Cerebellar cortex (tissue), 1 donor: Measurements from ENCODE around the gene SH3RF2.
"Not testable (repeated sequence)": the region's sequence is repeated elsewhere in the genome, so short reads cannot be mapped to it uniquely, and the experiment has no call there.

Experiments
- DNase-seq: peaks from one replicate; pipeline ENCODE4 v3.0.0-alpha.2; 2015; ENCODE audit warnings: low spot score

SH3RF2 gene

GRCh38 chr5:145980259-145980658, 43.9 kb downstream of the SH3RF2 start:
- no peak for DNase-seq

GRCh38 chr5:145980718-145981117, 44.3 kb downstream of the SH3RF2 start:
- DNase-seq: no peak

- DNase-seq: no peak
These were observed 45.5 kb downstream of the SH3RF2 start for GRCh38 chr5:145981589-145982571.

DNA sequence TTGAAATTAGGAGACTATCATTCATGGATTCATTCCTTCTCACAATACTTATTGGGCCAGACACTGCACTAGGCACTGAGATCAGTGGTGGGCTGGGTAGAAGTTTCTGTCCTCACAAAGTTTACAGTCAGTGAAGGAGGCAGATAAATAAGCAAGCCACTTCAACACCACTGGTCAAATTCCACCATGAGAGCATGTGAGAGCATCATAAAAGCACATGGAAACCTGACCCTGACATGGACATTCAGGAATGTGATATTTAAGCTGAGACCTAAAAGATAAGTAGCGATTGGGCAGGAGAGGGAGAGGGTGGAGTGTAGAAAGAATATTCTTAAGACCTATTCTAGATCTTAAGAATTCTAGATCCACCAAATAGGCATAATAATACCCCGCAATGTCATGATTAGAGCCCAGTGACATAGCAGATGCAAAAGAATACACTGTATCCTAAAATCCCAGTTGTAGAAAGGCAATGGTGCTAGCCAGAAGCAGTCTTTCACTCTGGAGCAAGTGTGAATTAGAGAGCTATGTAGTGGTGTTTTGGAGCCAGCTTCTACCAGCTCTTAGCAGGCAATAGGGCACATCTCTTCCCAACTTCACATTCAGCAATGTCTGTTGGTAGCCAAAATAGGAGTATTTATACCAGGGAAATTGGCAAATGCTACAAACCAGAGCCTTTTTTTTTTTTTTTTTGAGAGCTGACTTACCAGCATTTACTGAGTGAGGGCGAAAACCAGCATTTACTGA, 46.4 kb downstream of the SH3RF2 start:
- no peak for DNase-seq

DNA sequence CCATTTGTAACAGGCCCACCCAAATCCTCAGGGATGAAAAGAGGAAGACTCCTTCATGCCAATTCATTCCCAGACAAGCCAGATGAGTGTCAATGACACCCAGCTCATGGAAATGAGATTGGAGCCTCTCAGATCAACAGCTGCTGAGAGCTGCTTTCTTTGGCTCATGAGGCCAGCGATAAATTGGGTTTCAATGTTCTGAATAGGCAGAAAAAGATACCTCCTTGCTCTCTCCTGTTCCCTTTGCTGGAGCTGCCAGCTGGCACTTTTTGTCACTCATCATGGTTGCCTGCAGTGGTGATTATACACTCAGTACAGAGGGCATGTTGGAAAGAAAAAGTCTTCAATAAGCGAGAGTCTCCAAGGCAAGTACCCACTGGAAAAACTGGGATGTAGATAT, 47.1 kb downstream of the SH3RF2 start:
- no peak for DNase-seq

- DNase-seq: no peak
These were observed 47.7 kb downstream of the SH3RF2 start for GRCh38 chr5:145984072-145984471.

- DNase-seq: no peak
These were observed 51.5 kb downstream of the SH3RF2 start for GRCh38 chr5:145987856-145988255.

DNA sequence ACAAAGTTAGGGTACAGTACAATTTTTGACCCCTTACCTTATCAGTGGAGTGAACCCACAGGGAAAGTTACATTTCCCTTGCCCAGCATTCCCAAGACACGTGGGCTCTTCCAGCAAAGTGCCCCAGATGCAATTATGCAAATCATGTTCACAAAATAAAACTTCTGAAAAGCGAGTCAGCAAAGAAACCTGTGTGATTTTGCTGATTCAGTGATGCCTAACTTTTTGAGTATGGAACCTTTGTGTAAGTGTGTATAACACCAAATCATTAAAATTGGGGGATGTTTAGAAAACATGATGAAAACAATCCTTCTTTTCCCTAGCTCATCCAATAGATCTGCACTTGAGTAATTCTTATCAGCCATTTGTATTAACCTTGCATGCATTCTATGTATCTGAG, 52.6 kb downstream of the SH3RF2 start:
- no peak for DNase-seq

GRCh38 chr5:145989428-145989827, 53.0 kb downstream of the SH3RF2 start:
- no peak for DNase-seq

- no peak for DNase-seq
These were observed 53.8 kb downstream of the SH3RF2 start for GRCh38 chr5:145990170-145990569.

- no peak for DNase-seq
These were observed 54.7 kb downstream of the SH3RF2 start for GRCh38 chr5:145991044-145991575.

GRCh38 chr5:145993538-145993937, 57.2 kb downstream of the SH3RF2 start:
- not testable (repeated sequence) for DNase-seq

- DNase-seq: no peak
These were observed 59.8 kb downstream of the SH3RF2 start for GRCh38 chr5:145996135-145996534.

DNA sequence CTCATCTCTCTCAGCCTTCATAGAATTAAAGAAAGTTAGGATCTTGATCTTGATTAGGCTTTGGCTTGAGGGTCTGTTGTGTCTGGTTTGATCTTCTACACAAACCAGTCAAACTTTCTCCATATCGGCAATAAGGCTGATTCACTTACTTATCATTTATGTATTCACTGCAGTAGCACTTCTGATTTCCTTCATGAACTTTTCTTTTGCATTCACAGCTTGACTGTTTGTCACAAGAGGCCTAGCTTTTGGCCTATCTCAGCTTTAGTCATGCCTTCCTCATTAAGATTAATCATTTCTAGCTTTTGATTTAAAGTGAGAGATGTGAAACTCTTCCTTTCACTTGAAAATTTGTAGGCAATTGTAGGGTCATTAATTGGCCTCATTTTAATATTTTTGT, 62.8 kb downstream of the SH3RF2 start:
- DNase-seq: no peak

DNA sequence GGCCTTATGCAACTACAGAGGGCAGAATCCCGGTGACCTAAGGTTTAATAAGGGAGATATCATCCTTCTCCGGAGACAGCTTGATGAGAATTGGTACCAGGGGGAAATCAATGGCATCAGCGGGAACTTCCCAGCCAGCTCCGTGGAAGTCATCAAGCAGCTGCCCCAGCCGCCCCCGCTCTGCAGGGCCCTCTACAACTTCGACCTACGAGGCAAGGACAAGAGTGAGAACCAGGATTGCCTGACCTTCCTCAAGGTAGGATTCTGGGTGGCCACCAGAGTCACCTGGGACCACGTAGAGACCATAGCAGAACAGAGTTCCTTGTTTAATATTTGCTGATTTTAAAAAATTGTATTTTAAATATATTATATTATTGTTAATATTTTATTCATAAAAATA, 63.7 kb downstream of the SH3RF2 start:
- no peak for DNase-seq

DNA sequence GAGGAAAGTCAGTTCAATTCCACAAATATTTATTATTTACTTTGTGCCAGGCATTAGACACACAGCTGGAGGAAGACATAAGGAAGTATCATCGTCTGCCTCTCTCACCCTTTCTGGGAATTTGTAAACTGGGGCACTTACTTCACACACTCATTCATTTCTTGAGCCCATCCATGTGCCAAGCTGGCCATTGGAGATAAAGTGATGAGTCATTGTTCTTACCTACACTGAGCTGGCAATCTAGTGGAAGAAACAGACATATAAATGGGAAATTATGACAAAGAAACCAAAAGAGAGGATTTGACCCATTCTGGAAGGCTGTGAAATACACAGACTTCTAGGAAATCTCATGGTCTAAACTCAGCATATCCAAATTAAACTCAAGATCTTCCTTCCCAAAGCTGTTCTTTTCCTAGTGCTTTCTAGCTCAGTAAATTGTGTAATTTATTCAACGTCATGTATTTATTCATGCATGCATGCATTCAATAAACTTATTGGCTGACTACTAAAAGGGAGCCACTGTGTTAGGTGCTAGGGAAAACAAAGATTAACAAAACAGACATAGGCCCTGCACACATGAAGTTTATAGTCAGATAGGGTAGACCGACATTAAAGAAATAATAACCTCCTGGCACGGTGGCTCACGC, 65.3 kb downstream of the SH3RF2 start:
- no peak for DNase-seq

- no peak for DNase-seq
These were observed 66.1 kb downstream of the SH3RF2 start for GRCh38 chr5:146002491-146002890.

DNA sequence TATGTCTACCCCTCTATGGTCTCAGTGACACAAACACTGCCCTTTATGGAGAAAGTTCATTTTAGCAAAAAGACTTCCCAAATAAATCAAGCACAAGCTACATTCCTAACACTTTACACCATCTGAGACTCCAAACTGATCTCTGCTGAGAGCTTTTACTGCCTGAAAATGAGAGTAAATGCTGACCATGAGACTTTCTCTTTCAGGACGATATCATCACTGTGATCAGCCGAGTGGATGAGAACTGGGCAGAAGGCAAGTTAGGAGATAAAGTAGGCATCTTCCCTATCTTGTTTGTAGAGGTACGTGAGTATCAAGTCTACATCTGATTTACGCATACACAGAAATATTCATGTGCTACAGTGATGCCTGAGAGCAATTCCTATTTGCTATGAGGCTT, 67.5 kb downstream of the SH3RF2 start:
- DNase-seq: no peak

DNA sequence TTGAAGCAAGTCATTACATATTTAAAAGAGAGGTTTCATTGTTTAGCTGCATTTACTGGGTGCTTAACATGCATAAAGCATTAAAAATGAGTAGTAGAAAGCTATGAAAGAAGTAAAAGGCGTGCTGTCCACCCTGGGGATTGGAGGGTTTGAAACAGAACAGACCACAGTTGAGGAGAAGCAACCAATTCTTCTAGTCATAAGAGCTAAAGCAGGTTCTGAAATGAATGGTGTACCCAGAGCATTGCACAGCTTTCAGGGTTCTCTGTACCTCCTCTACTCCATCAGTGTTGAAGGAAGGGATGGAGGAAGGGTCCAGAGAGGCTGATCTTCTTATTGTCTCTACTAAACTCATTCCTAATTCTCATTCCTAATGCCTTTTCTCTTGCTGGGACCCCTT, 68.9 kb downstream of the SH3RF2 start:
- no peak for DNase-seq

DNA sequence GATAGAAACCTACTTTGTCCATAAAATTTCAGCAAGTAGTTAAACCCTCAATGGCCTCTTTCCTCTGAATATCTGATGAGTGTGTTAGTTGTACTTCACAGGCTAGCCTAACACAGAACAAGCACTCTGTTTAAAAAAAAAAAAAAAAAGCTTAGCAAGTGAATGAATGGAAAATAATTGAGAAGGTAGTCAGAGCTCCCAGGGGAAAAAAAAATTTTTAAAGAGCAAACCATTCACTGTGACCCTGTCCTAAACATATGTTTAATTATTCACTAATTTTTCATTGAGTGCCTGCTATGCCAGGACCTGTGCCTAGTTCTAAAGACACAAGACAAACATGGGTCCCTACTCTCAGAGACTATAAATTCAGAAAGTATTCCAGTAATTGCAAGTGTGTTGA, 69.3 kb downstream of the SH3RF2 start:
- DNase-seq: no peak

DNA sequence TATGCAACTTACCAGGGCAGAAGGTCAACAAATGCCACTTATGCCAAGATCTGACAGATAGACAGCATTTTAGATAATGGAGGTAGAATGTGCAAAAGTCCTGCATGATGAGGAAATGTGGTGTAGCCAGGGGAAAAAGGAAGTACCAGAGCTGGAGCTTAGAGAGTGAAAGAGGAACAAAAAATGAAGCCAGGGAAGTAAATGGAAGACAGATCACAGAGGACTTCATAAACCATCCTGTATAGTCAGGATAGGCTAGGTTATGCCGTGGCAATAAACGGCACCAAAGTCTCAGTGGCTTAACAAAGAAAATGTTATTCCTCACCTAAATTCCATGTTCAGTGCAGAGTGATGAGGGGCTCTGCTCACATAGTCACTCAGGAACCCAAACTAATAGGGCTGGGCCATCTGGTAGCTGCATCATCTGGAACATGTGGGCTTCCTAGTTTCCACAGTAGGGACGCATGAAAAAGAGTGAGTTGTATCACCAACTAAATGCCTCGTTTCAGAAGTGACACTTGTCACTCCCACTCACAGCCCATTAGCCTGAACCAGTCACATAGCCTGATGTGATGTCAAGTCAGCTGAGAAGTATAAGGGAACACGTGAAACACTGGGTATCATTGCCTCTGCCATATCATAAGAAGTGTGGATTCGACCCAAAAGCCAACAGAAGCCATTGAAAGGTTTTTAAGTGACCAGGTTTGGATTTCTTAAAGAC, 70.3 kb downstream of the SH3RF2 start:
- DNase-seq: no peak

- DNase-seq: peak; percentile 4
These were observed 70.9 kb downstream of the SH3RF2 start for GRCh38 chr5:146007270-146007669.
